ENCODE results near the gene MTG1. TPM values are rescaled to one million over a fixed set of nuclear protein-coding genes. Genes with fewer than 3 reads are reported as not detected.

MTG1 gene, protein sequence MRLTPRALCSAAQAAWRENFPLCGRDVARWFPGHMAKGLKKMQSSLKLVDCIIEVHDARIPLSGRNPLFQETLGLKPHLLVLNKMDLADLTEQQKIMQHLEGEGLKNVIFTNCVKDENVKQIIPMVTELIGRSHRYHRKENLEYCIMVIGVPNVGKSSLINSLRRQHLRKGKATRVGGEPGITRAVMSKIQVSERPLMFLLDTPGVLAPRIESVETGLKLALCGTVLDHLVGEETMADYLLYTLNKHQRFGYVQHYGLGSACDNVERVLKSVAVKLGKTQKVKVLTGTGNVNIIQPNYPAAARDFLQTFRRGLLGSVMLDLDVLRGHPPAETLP
- total RNA-seq (10 to 100 TPM; 53.9 to 54.6 TPM), polyA plus RNA-seq (38.5 TPM)

DNA sequence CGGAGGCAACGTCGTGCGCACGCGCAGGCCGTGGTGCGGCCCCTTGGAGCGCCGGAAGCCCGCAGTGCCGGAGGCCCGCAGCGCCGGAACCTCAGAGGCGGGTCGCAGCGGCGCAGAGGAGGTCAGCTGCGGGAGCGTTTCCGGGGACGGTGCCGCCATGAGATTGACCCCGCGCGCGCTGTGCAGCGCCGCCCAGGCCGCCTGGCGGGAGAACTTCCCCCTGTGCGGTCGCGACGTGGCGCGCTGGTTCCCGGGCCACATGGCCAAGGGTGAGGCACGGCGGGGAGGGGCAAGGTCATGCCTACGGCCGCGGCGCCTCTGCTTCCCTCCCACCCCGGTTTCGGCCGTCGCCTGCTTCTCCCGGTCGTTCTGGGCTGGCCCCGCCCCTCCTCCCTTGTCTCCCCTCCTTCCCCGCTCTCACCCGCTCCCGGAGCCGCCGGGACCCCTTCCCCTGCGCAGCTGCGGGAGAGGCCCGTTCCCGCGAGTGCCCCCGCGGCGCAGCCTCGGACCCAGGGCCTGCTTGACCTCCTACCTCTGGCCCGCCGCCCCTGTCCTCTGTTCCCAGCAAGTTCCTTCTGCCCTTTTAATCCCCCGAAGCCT is at the start of gene MTG1:
MTG1 (plus strand) TSS at position 94 of the 600 bp plus-strand sequence; CDS start at position 158, 64 bp downstream.
- no peaks in the 10 kb centered on the region for H3K27me3 ChIP-seq (ENCODE audit: insufficient read depth, low read length, poor library complexity, severe bottlenecking)
- H3K27ac ChIP-seq (ENCODE audit: low read depth, low read length) = peak within 1 kb of the TSS; percentile 73
- H3K27ac Mint-ChIP-seq = peak within 1 kb of the TSS; percentile 68 to 96 (median 90)
- DNase-seq = peak; percentile 88 to 93 (median 92)
- H3K9me3 ChIP-seq (ENCODE audit: low read length) = no peaks in the 10 kb centered on the region
- H3K4me1 Mint-ChIP-seq = peaks cover 40 to 61% (median 59%) of the 10 kb centered on the region in 3 donors
- H3K36me3 ChIP-seq (ENCODE audit: insufficient read depth, low read length) = peaks cover 8% of the 10 kb centered on the region
- H3K27me3 Mint-ChIP-seq = no peaks in the 10 kb centered on the region
- peak within 1 kb of the TSS; percentile 74 for H3K4me3 ChIP-seq (ENCODE audit: low read length)
- no peaks in the 10 kb centered on the region for H3K9me3 Mint-ChIP-seq
- H3K36me3 Mint-ChIP-seq = peaks cover 0 to 40% (median 5%) of the 10 kb centered on the region in 3 donors
- ChIA-PET CTCF (interaction anchor here (3.0 kb wide), 1 partner anchor 65 kb away, joined by 8 read pairs; no protein-coding TSS in a partner anchor), POLR2A (no interaction called here)
- H3K4me1 ChIP-seq (ENCODE audit: insufficient read depth, low read length) = peaks cover 43% of the 10 kb centered on the region
- H3K4me3 Mint-ChIP-seq = peak within 1 kb of the TSS; percentile 86 to 94 (median 90)

GRCh38 chr10:133344236-133344635 is 49.7 kb upstream of the MTG1 start:
- no peaks in the 10 kb centered on the region for H3K4me1 ChIP-seq (ENCODE audit: insufficient read depth, low read length)
- H3K9me3 ChIP-seq (ENCODE audit: low read length) = no peaks in the 10 kb centered on the region
- no peak overlapping the region for H3K4me3 ChIP-seq (ENCODE audit: low read length)
- H3K27ac Mint-ChIP-seq = peak overlapping the region in 1 of 8 donors; percentile 45
- no peaks in the 10 kb centered on the region for H3K36me3 ChIP-seq (ENCODE audit: insufficient read depth, low read length)
- no peak for DNase-seq
- no peak overlapping the region for H3K27ac ChIP-seq (ENCODE audit: low read depth, low read length)
- CTCF ChIA-PET = interaction anchor here (1.7 kb wide), 1 partner anchor 14 kb away, joined by 5 read pairs; no protein-coding TSS in a partner anchor
- peak overlapping the region in 1 of 7 donors; percentile 27 for H3K4me3 Mint-ChIP-seq
- no peaks in the 10 kb centered on the region for H3K9me3 Mint-ChIP-seq
- peaks cover 0 to 1% (median 0%) of the 10 kb centered on the region in 3 donors for H3K36me3 Mint-ChIP-seq
- H3K4me1 Mint-ChIP-seq = no peaks in the 10 kb centered on the region
- H3K27me3 Mint-ChIP-seq = peaks cover 20 to 37% of the 10 kb centered on the region in 2 donors
- POLR2A ChIA-PET = no interaction called here
- peaks cover 6% of the 10 kb centered on the region for H3K27me3 ChIP-seq (ENCODE audit: insufficient read depth, low read length, poor library complexity, severe bottlenecking)

DNA sequence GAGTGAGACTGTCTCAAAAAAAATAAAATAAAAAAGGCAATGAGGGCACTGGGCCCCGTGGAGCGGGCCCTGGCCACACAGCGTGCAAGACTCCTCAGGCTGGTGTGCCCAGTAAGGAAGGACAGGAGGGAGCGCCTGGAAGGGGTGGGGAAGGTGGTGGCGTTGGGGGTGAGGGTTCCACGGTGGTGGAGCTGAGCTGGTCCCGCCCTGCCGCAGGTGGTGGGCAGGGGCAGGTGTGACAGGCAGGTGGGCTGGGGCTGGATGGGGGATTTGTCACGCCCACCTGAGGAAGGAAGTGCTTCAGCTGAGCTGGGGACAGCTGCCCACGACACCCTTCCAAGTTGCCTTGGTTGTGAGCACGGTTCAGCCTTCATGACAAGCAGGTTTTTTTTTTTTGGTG is 47.5 kb upstream of the MTG1 start:
- Histone ChIP-seq H3K4me1 (ENCODE audit: insufficient read depth, low read length) (no peaks in the 10 kb centered on the region), H3K9me3 (ENCODE audit: low read length) (no peaks in the 10 kb centered on the region), H3K27me3 (ENCODE audit: insufficient read depth, low read length, poor library complexity, severe bottlenecking) (peaks cover 6% of the 10 kb centered on the region), H3K4me3 (ENCODE audit: low read length) (no peak overlapping the region), H3K27ac (ENCODE audit: low read depth, low read length) (no peak overlapping the region), H3K36me3 (ENCODE audit: insufficient read depth, low read length) (no peaks in the 10 kb centered on the region)
- H3K4me1 Mint-ChIP-seq = no peaks in the 10 kb centered on the region
- H3K27me3 Mint-ChIP-seq = peaks cover 20 to 39% of the 10 kb centered on the region in 2 donors
- no peaks in the 10 kb centered on the region for H3K9me3 Mint-ChIP-seq
- peaks cover 0 to 1% (median 0%) of the 10 kb centered on the region in 3 donors for H3K36me3 Mint-ChIP-seq
- ChIA-PET CTCF (no interaction called here), POLR2A (no interaction called here)
- H3K27ac Mint-ChIP-seq = no peak overlapping the region
- DNase-seq = no peak
- no peak overlapping the region for H3K4me3 Mint-ChIP-seq

DNA sequence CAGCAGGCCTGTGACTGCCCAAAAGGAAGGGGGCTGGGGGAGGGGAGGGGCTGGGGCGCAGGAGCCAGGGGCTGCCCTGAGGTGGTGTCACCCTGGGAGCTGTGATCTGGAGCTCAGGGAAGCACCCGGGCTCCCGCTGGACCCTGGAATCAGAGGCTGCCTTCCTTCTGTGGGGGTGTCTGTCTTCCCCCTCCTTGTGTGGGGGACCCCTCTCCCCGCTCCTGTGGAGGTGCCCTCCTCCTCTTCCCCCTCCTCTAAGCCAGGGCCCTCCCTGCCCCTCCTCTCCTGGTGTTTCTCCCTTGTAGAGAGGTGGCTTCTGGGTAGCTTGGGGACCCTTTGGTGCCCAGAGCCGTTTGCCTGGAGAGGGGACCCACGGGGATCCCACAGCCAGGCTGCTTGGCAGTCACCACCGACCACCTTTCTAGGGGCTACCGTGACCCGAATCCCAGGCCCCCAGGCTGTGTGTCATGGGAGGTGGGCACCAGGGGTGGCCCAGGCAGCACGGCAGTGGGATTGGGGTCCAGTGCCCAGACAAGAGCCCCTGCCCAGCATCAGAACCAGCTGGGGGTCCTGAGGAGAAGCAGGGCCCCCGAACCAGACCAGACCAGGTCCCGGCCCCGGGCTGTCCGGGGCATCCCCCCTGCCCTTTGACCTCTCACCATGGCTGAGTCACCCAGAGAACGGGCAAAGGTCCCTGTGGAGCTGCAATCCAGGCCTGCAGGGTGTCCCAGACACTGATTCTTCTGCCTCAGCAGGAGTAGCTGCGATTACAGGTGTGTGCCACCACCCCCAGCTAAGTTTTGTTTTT is 46.0 kb upstream of the MTG1 start:
- no peaks in the 10 kb centered on the region for H3K4me1 ChIP-seq (ENCODE audit: insufficient read depth, low read length)
- H3K4me3 Mint-ChIP-seq = no peak overlapping the region
- H3K27ac ChIP-seq (ENCODE audit: low read depth, low read length) = no peak overlapping the region
- no peaks in the 10 kb centered on the region for H3K36me3 Mint-ChIP-seq
- peaks cover 6% of the 10 kb centered on the region for H3K27me3 ChIP-seq (ENCODE audit: insufficient read depth, low read length, poor library complexity, severe bottlenecking)
- H3K4me3 ChIP-seq (ENCODE audit: low read length) = no peak overlapping the region
- H3K9me3 ChIP-seq (ENCODE audit: low read length) = no peaks in the 10 kb centered on the region
- POLR2A ChIA-PET = no interaction called here
- CTCF ChIA-PET = no interaction called here
- no peaks in the 10 kb centered on the region for H3K36me3 ChIP-seq (ENCODE audit: insufficient read depth, low read length)
- DNase-seq = no peak
- H3K27me3 Mint-ChIP-seq = peaks cover 19 to 32% of the 10 kb centered on the region in 2 donors
- H3K27ac Mint-ChIP-seq = peak overlapping the region in 1 of 8 donors; percentile 68
- no peaks in the 10 kb centered on the region for H3K9me3 Mint-ChIP-seq
- H3K4me1 Mint-ChIP-seq = no peaks in the 10 kb centered on the region

- H3K4me3 Mint-ChIP-seq = peak overlapping the region in 1 of 7 donors; percentile 5
- H3K36me3 Mint-ChIP-seq = no peaks in the 10 kb centered on the region
- no peaks in the 10 kb centered on the region for H3K27me3 ChIP-seq (ENCODE audit: insufficient read depth, low read length, poor library complexity, severe bottlenecking)
- no peaks in the 10 kb centered on the region for H3K9me3 ChIP-seq (ENCODE audit: low read length)
- no peak overlapping the region for H3K27ac ChIP-seq (ENCODE audit: low read depth, low read length)
- H3K4me3 ChIP-seq (ENCODE audit: low read length) = no peak overlapping the region
- H3K27me3 Mint-ChIP-seq = peaks cover 18 to 23% of the 10 kb centered on the region in 2 donors
- no peaks in the 10 kb centered on the region for H3K36me3 ChIP-seq (ENCODE audit: insufficient read depth, low read length)
- no peak for DNase-seq
- H3K9me3 Mint-ChIP-seq = no peaks in the 10 kb centered on the region
- no peaks in the 10 kb centered on the region for H3K4me1 ChIP-seq (ENCODE audit: insufficient read depth, low read length)
- no peaks in the 10 kb centered on the region for H3K4me1 Mint-ChIP-seq
- POLR2A ChIA-PET = interaction anchor here (0.7 kb wide), 1 partner anchor 24 kb away, joined by 4 read pairs; no protein-coding TSS in a partner anchor
- CTCF ChIA-PET = no interaction called here
- H3K27ac Mint-ChIP-seq = no peak overlapping the region
Observed at GRCh38 chr10:133349160-133349568, 44.8 kb upstream of the MTG1 start.

GRCh38 chr10:133349577-133350011 is 44.4 kb upstream of the MTG1 start:
- Mint-ChIP-seq H3K27ac (no peak overlapping the region), H3K4me1 (no peaks in the 10 kb centered on the region), H3K4me3 (no peak overlapping the region), H3K9me3 (no peaks in the 10 kb centered on the region), H3K36me3 (no peaks in the 10 kb centered on the region), H3K27me3 (peaks cover 18 to 20% of the 10 kb centered on the region in 2 donors)
- Histone ChIP-seq H3K4me3 (ENCODE audit: low read length) (no peak overlapping the region), H3K4me1 (ENCODE audit: insufficient read depth, low read length) (no peaks in the 10 kb centered on the region), H3K9me3 (ENCODE audit: low read length) (no peaks in the 10 kb centered on the region), H3K36me3 (ENCODE audit: insufficient read depth, low read length) (no peaks in the 10 kb centered on the region), H3K27me3 (ENCODE audit: insufficient read depth, low read length, poor library complexity, severe bottlenecking) (no peaks in the 10 kb centered on the region), H3K27ac (ENCODE audit: low read depth, low read length) (no peak overlapping the region)
- CTCF ChIA-PET = no interaction called here
- POLR2A ChIA-PET = interaction anchor here (0.7 kb wide), 1 partner anchor 25 kb away, joined by 4 read pairs; no protein-coding TSS in a partner anchor
- no peak for DNase-seq

GRCh38 chr10:133350283-133350949 is 43.5 kb upstream of the MTG1 start:
- Mint-ChIP-seq H3K4me3 (no peak overlapping the region), H3K27ac (no peak overlapping the region), H3K27me3 (peaks cover 12 to 14% of the 10 kb centered on the region in 2 donors), H3K9me3 (no peaks in the 10 kb centered on the region), H3K4me1 (no peaks in the 10 kb centered on the region), H3K36me3 (no peaks in the 10 kb centered on the region)
- POLR2A ChIA-PET = no interaction called here
- Histone ChIP-seq H3K36me3 (ENCODE audit: insufficient read depth, low read length) (no peaks in the 10 kb centered on the region), H3K27ac (ENCODE audit: low read depth, low read length) (no peak overlapping the region), H3K9me3 (ENCODE audit: low read length) (no peaks in the 10 kb centered on the region), H3K4me1 (ENCODE audit: insufficient read depth, low read length) (no peaks in the 10 kb centered on the region), H3K27me3 (ENCODE audit: insufficient read depth, low read length, poor library complexity, severe bottlenecking) (no peaks in the 10 kb centered on the region), H3K4me3 (ENCODE audit: low read length) (no peak overlapping the region)
- CTCF ChIA-PET = interaction anchor here (1.1 kb wide), 1 partner anchor 21 kb away, joined by 3 read pairs; no protein-coding TSS in a partner anchor
- no peak for DNase-seq
